HepG2 (cell line): Measurements from ENCODE around the gene DUSP2. TPM values are rescaled to one million over a fixed set of nuclear protein-coding genes. Genes with fewer than 3 reads are reported as not detected.

Experiments
- ATAC-seq: fragments of 200-7000 bp; cut with Tn5 transposase; 3 replicates; pipeline ENCODE4 v1.9.1; 2020; ENCODE audit warnings: mild to moderate bottlenecking, moderate library complexity
- BruUV-seq: library from RNA; stranded (reverse); fragments of 400-500 nt; replicated peaks from 2 replicates; lab custom pipeline; 2021; lab: Mats Ljungman, UMichigan
- CTCF ChIA-PET: fragments of 300-600 bp; formaldehyde crosslinking; extraction: SDS; loops from one replicate; lab custom pipeline; 2021; ENCODE audit warnings: low total read pairs, inconsistent platforms, low intra/inter-chr PET ratio; lab: Yijun Ruan, JAX
- POLR2A ChIA-PET: fragments of 350-600 bp; sonication (Branson Sonifier 250); formaldehyde crosslinking; loops from one replicate; lab custom pipeline; 2020; ENCODE audit warnings: antibody characterized with exemption, inconsistent platforms; lab: Yijun Ruan, JAX
- DNase-seq: peaks from one replicate; pipeline ENCODE4 v3.0.0-alpha.2; 2015; ENCODE audit warnings: low spot score
- FAIRE-seq: peaks from 3 replicates; lab custom pipeline; 2011; peaks lifted over from hg19 to GRCh38; lab: Jason Lieb, UNC
- H2AFZ ChIP-seq: one replicate; pipeline ENCODE4 v1.6.1; 2011; ENCODE audit warnings: low read length, inconsistent platforms
- H3K27ac ChIP-seq: fragments of 300-600 bp; 3 replicates; pipeline ENCODE4 v1.8.0; 2011; ENCODE audit warnings: mixed run types, mild to moderate bottlenecking, mixed read lengths, low read length, inconsistent platforms; ENCODE audit not compliant: insufficient read depth; ENCODE audit errors: extremely low read length
- H3K27me3 ChIP-seq, 2 experiments: fragments of 200-600 bp in 1 of 2; 2 replicates in 1 of 2; 3 replicates in 1 of 2; pipeline versions ENCODE4 v1.6.0 to v1.8.0; 2011; ENCODE audit warnings: low read length in 2 of 2, mild to moderate bottlenecking in 2 of 2, moderate library complexity in 2 of 2, inconsistent platforms in 1 of 2; ENCODE audit not compliant: insufficient read depth in 2 of 2, control insufficient read depth in 1 of 2
- H3K36me3 ChIP-seq, 2 experiments: fragments of 200-600 bp in 1 of 2; replicated peaks in 1 of 2; 2 replicates in 1 of 2; 3 replicates in 1 of 2; pipeline versions ENCODE4 v1.5.1 to v1.8.0; 2011; ENCODE audit warnings: low read length in 2 of 2, inconsistent platforms in 1 of 2; ENCODE audit not compliant: insufficient read depth in 2 of 2, control insufficient read depth in 1 of 2
- H3K4me1 ChIP-seq: 2 replicates; pipeline ENCODE4 v1.5.1; 2012; ENCODE audit warnings: low read length, inconsistent platforms; ENCODE audit not compliant: insufficient read depth
- H3K4me2 ChIP-seq: 2 replicates; pipeline ENCODE4 v1.6.0; 2011; ENCODE audit warnings: low read depth, low read length, inconsistent platforms
- H3K4me3 ChIP-seq, 3 experiments: fragments of 200-600 bp in 1 of 3; sonication (generic), shearing (Covaris generic) in 1 of 3; replicated peaks in 1 of 3; 2 replicates each; pipeline ENCODE4 v1.5.1; 2011 to 2016; ENCODE audit warnings: low read length in 3 of 3, inconsistent platforms in 2 of 3, low read depth in 2 of 3, mild to moderate bottlenecking in 2 of 3, control low read depth in 1 of 3, mixed read lengths in 1 of 3; ENCODE audit not compliant: insufficient read depth in 1 of 3
- H3K79me2 ChIP-seq: one replicate; pipeline ENCODE4 v1.6.1; 2011; ENCODE audit warnings: low read length, inconsistent platforms; ENCODE audit not compliant: insufficient read depth
- H3K9ac ChIP-seq: 2 replicates; pipeline ENCODE4 v1.6.0; 2011; ENCODE audit warnings: mild to moderate bottlenecking, low read depth, low read length, inconsistent platforms; ENCODE audit not compliant: insufficient read depth
- H3K9me3 ChIP-seq: 2 replicates; pipeline ENCODE4 v1.5.1; 2012; ENCODE audit warnings: mild to moderate bottlenecking, low read length
- H4K20me1 ChIP-seq: 2 replicates; pipeline ENCODE4 v1.6.0; 2011; ENCODE audit warnings: inconsistent platforms, mild to moderate bottlenecking, low read length, moderate library complexity; ENCODE audit not compliant: insufficient read depth
- ASH2L ChIP-seq: fragments of 300-600, 200-600 bp; sonication (generic); IDR thresholded peaks from 2 replicates; pipeline ENCODE4 v1.7.0; 2017; ENCODE audit warnings: low read depth, mild to moderate bottlenecking, moderate library complexity, mixed read lengths, low read length; ENCODE audit not compliant: insufficient read length
- HDAC2 ChIP-seq: sonication (generic); formaldehyde crosslinking; IDR thresholded peaks from 2 replicates; pipeline ENCODE4 v1.4.0; 2020; ENCODE audit warnings: missing genetic modification reagents
- LCORL ChIP-seq, 2 experiments: fragments of 450-650 bp in 1 of 2; sonication (generic) in 1 of 2; formaldehyde crosslinking in 1 of 2; IDR thresholded peaks; 2 replicates each; pipeline versions ENCODE4 v1.5.0 to v1.6.1; 2017 to 2020; ENCODE audit warnings: antibody characterized with exemption in 1 of 2, missing genetic modification reagents in 1 of 2
- SOX5 ChIP-seq: IDR thresholded peaks from 2 replicates; pipeline ENCODE4 v1.6.1; 2016; ENCODE audit warnings: borderline replicate concordance
- SUZ12 ChIP-seq: fragments of 150-350 bp; IDR thresholded peaks from 2 replicates; pipeline ENCODE4 v1.6.1; 2014; ENCODE audit warnings: low read depth, low read length
- THAP9 ChIP-seq: sonication (generic); formaldehyde crosslinking; IDR thresholded peaks from 2 replicates; pipeline ENCODE4; 2020; ENCODE audit warnings: missing genetic modification reagents, mild to moderate bottlenecking, borderline replicate concordance
- ZEB1 ChIP-seq: IDR thresholded peaks from 2 replicates; pipeline ENCODE4 v1.6.1; 2012; ENCODE audit warnings: mild to moderate bottlenecking, low read depth, inconsistent platforms; ENCODE audit not compliant: insufficient replicate concordance
- ZMAT5 ChIP-seq: sonication (generic); formaldehyde crosslinking; IDR thresholded peaks from 2 replicates; pipeline ENCODE4 v1.5.0; 2020; ENCODE audit warnings: mild to moderate bottlenecking, low read depth, missing genetic modification reagents, borderline replicate concordance
- ZNF382 ChIP-seq: sonication (generic); formaldehyde crosslinking; IDR thresholded peaks from 2 replicates; pipeline ENCODE4 v1.5.0; 2020; ENCODE audit warnings: missing genetic modification reagents, mild to moderate bottlenecking, borderline replicate concordance
- WGBS: methylation state at CpG from one replicate; pipeline ENCODE4 v1.1.6; 2017; ENCODE audit warnings: low lambda C conversion rate; 5-methylcytosine and 5-hydroxymethylcytosine counted together
- in situ Hi-C: cut with HindIII; loops from 2 replicates; pipeline ENCODE4 v1.10.0; 2017; ENCODE audit warnings: low pct_unique_long_range_greater_than_20kb; ENCODE audit not compliant: extremely low pct_ligation_motif_present
- intact Hi-C: fragments of 100-400 bp; cut with micrococcal nuclease; formaldehyde crosslinking; loops from one replicate; pipeline ENCODE4 v1.10.0; 2022; ENCODE audit not compliant: unreplicated experiment
- polyA plus RNA-seq, 8 experiments: library from polyadenylated mRNA; depleted of rRNA in 3 of 8; stranded (reverse) in 7 of 8; unstranded in 1 of 8; fragments of >200 nt; fragmentation: Illumina TruSeq in 4 of 8; extraction: Trizol in 4 of 8; gene quantifications; 2 replicates each; pipeline versions ENCODE4 v1.2.1 to v1.2.3, GENCODE V29; 2011 to 2016; ENCODE audit warnings: low read depth in 4 of 8, missing spikeins in 1 of 8, mixed read lengths in 1 of 8; ENCODE audit not compliant: insufficient read depth in 1 of 8
- total RNA-seq, 5 experiments: library from RNA; depleted of rRNA; stranded (reverse); fragments of >200 nt; fragmentation: Illumina TruSeq; extraction: Trizol; gene quantifications; 2 replicates each; pipeline ENCODE4 v1.2.3, GENCODE V29; 2016; ENCODE audit warnings: low read depth in 1 of 5
- TF ChIP-seq, protein P1 (sequence below): fragments of 450-650 bp; IDR thresholded peaks from 2 replicates; pipeline ENCODE4 v1.6.1; 2017
- TF ChIP-seq, protein P2 (sequence below): IDR thresholded peaks from 2 replicates; pipeline ENCODE4 v1.6.1; 2016
- TF ChIP-seq, protein P3 (sequence below): sonication (generic); formaldehyde crosslinking; IDR thresholded peaks from 2 replicates; pipeline ENCODE4 v1.4.0; 2020; ENCODE audit warnings: missing genetic modification reagents
- TF ChIP-seq, protein P4 (sequence below): IDR thresholded peaks from 2 replicates; pipeline ENCODE4 v1.6.1; 2012; ENCODE audit warnings: inconsistent platforms

Gene DUSP2
- total and polyA plus RNA-seq, 2 of the 13 experiments (the other 11 are each of a cell fraction or from before 2014, with no cell fraction given), result not detected

GRCh38 chr2:96134421-96134820 is 10.8 kb downstream of the DUSP2 start:
- POLR2A ChIA-PET, result no interaction called here
- H2AFZ ChIP-seq, result no peak overlapping the region
- no peaks in the 10 kb centered on the region for H3K36me3 ChIP-seq
- H3K27ac ChIP-seq, result no peak overlapping the region
- H3K9ac ChIP-seq, result no peak overlapping the region
- H3K4me2 ChIP-seq, result no peak overlapping the region
- H3K27me3 ChIP-seq, result peaks cover 29 to 85% of the 10 kb centered on the region in 2 experiments
- intact Hi-C loops (no loop called here), in situ Hi-C loops (loop anchor here (25.0 kb wide), 1 partner anchor 378 kb away; the partner anchor contains the start of gene NEURL3)
- CTCF ChIA-PET, result no interaction called here
- no peaks in the 10 kb centered on the region for H3K4me1 ChIP-seq
- H4K20me1 ChIP-seq, result no peaks in the 10 kb centered on the region
- H3K4me3 ChIP-seq, result no peak overlapping the region
- no TSS peak for BruUV-seq
- DNase-seq (no peak), FAIRE-seq (no peak), ATAC-seq (no peak)
- WGBS, result 10% methylated on average over 4 of the region's 11 CpGs
- H3K9me3 ChIP-seq, result no peaks in the 10 kb centered on the region
- H3K79me2 ChIP-seq, result no peaks in the 10 kb centered on the region
- TF ChIP-seq, protein P1, sequence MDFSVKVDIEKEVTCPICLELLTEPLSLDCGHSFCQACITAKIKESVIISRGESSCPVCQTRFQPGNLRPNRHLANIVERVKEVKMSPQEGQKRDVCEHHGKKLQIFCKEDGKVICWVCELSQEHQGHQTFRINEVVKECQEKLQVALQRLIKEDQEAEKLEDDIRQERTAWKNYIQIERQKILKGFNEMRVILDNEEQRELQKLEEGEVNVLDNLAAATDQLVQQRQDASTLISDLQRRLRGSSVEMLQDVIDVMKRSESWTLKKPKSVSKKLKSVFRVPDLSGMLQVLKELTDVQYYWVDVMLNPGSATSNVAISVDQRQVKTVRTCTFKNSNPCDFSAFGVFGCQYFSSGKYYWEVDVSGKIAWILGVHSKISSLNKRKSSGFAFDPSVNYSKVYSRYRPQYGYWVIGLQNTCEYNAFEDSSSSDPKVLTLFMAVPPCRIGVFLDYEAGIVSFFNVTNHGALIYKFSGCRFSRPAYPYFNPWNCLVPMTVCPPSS, result no peak
- TF ChIP-seq HDAC2 (CRISPR knock-in tag), result no peak
- no peak for TF ChIP-seq ZMAT5 (CRISPR knock-in tag)
- TF ChIP-seq, protein P2, sequence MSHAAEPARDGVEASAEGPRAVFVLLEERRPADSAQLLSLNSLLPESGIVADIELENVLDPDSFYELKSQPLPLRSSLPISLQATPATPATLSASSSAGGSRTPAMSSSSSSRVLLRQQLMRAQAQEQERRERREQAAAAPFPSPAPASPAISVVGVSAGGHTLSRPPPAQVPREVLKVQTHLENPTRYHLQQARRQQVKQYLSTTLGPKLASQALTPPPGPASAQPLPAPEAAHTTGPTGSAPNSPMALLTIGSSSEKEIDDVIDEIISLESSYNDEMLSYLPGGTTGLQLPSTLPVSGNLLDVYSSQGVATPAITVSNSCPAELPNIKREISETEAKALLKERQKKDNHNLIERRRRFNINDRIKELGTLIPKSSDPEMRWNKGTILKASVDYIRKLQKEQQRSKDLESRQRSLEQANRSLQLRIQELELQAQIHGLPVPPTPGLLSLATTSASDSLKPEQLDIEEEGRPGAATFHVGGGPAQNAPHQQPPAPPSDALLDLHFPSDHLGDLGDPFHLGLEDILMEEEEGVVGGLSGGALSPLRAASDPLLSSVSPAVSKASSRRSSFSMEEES (CRISPR knock-in tag), result no peak
- no peak for TF ChIP-seq SOX5 (CRISPR knock-in tag)
- no peak for TF ChIP-seq ZNF382 (CRISPR knock-in tag)
- no peak for TF ChIP-seq THAP9 (CRISPR knock-in tag)
- no peak for TF ChIP-seq LCORL (IDR thresholded peaks at IDR 0.05)
- no peak for TF ChIP-seq LCORL (CRISPR knock-in tag; IDR thresholded peaks at IDR 0.05)
- no peak for TF ChIP-seq ZEB1
- no peak for TF ChIP-seq ASH2L
- no peak for TF ChIP-seq SUZ12
- TF ChIP-seq, protein P3, sequence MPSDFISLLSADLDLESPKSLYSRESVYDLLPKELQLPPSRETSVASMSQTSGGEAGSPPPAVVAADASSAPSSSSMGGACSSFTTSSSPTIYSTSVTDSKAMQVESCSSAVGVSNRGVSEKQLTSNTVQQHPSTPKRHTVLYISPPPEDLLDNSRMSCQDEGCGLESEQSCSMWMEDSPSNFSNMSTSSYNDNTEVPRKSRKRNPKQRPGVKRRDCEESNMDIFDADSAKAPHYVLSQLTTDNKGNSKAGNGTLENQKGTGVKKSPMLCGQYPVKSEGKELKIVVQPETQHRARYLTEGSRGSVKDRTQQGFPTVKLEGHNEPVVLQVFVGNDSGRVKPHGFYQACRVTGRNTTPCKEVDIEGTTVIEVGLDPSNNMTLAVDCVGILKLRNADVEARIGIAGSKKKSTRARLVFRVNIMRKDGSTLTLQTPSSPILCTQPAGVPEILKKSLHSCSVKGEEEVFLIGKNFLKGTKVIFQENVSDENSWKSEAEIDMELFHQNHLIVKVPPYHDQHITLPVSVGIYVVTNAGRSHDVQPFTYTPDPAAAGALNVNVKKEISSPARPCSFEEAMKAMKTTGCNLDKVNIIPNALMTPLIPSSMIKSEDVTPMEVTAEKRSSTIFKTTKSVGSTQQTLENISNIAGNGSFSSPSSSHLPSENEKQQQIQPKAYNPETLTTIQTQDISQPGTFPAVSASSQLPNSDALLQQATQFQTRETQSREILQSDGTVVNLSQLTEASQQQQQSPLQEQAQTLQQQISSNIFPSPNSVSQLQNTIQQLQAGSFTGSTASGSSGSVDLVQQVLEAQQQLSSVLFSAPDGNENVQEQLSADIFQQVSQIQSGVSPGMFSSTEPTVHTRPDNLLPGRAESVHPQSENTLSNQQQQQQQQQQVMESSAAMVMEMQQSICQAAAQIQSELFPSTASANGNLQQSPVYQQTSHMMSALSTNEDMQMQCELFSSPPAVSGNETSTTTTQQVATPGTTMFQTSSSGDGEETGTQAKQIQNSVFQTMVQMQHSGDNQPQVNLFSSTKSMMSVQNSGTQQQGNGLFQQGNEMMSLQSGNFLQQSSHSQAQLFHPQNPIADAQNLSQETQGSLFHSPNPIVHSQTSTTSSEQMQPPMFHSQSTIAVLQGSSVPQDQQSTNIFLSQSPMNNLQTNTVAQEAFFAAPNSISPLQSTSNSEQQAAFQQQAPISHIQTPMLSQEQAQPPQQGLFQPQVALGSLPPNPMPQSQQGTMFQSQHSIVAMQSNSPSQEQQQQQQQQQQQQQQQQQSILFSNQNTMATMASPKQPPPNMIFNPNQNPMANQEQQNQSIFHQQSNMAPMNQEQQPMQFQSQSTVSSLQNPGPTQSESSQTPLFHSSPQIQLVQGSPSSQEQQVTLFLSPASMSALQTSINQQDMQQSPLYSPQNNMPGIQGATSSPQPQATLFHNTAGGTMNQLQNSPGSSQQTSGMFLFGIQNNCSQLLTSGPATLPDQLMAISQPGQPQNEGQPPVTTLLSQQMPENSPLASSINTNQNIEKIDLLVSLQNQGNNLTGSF, result no peak
- TF ChIP-seq, protein P4, sequence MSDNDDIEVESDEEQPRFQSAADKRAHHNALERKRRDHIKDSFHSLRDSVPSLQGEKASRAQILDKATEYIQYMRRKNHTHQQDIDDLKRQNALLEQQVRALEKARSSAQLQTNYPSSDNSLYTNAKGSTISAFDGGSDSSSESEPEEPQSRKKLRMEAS, result no peak
